Mesenchymal stem cell (in vitro differentiated cells and primary cell): Measurements from ENCODE around the gene GIMAP4.

Experiments used
- DNase-seq: peaks from one replicate; pipeline ENCODE4 v3.0.0-alpha.2; 2013
- H2AFZ ChIP-seq: one replicate; pipeline ENCODE4 v1.6.1; 2013; ENCODE audit warnings: low read depth, mild to moderate bottlenecking, control low read depth, inconsistent platforms, low read length, moderate library complexity
- H2AK5ac ChIP-seq: 2 replicates; pipeline ENCODE4 v1.6.1; 2013; ENCODE audit warnings: low read length, moderate library complexity, mild to moderate bottlenecking, inconsistent platforms; ENCODE audit not compliant: severe bottlenecking
- H2BK120ac ChIP-seq: one replicate; pipeline ENCODE4 v1.6.1; 2013; ENCODE audit warnings: low read depth, mild to moderate bottlenecking, inconsistent platforms, low read length, moderate library complexity
- H2BK12ac ChIP-seq, 2 experiments: one replicate each; pipeline ENCODE4 v1.6.1; 2013; ENCODE audit warnings: inconsistent platforms in 2 of 2, low read length in 2 of 2, mild to moderate bottlenecking in 2 of 2, moderate library complexity in 2 of 2, control low read depth in 1 of 2
- H2BK15ac ChIP-seq: one replicate; pipeline ENCODE4 v1.6.1; 2013; ENCODE audit warnings: mild to moderate bottlenecking, low read depth, inconsistent platforms; ENCODE audit not compliant: poor library complexity, severe bottlenecking
- H2BK5ac ChIP-seq: 2 replicates; pipeline ENCODE4 v1.6.1; 2013; ENCODE audit warnings: low read depth, mild to moderate bottlenecking, low read length, control low read depth, inconsistent platforms; ENCODE audit not compliant: poor library complexity, severe bottlenecking
- H3K14ac ChIP-seq, 2 experiments: one replicate each; pipeline ENCODE4 v1.6.1; 2013; ENCODE audit warnings: inconsistent platforms in 2 of 2, low read length in 2 of 2, control low read depth in 1 of 2, mild to moderate bottlenecking in 1 of 2, moderate library complexity in 1 of 2
- H3K18ac ChIP-seq, 2 experiments: one replicate each; pipeline ENCODE4 v1.6.1; 2013; ENCODE audit warnings: inconsistent platforms in 2 of 2, low read length in 2 of 2, control low read depth in 1 of 2, low read depth in 1 of 2, mild to moderate bottlenecking in 1 of 2
- H3K23ac ChIP-seq, 2 experiments: one replicate each; pipeline ENCODE4 v1.6.1; 2013; ENCODE audit warnings: inconsistent platforms in 2 of 2, low read length in 2 of 2, mild to moderate bottlenecking in 2 of 2, moderate library complexity in 2 of 2, control low read depth in 1 of 2
- H3K27ac ChIP-seq: 2 replicates; pipeline ENCODE4 v1.5.1; 2013; ENCODE audit warnings: mild to moderate bottlenecking, moderate library complexity, low read length, control low read depth, inconsistent platforms; ENCODE audit not compliant: poor library complexity, severe bottlenecking
- H3K27me3 ChIP-seq, 2 experiments: 2 replicates each; pipeline versions ENCODE4 v1.6.1 to v1.7.0; 2013; ENCODE audit warnings: low read length in 2 of 2, mild to moderate bottlenecking in 2 of 2, moderate library complexity in 2 of 2, control low read depth in 1 of 2, inconsistent platforms in 1 of 2; ENCODE audit not compliant: control insufficient read depth in 1 of 2, insufficient read depth in 1 of 2
- H3K36me3 ChIP-seq, 2 experiments: 2 replicates each; pipeline versions ENCODE4 v1.6.1 to v1.7.0; 2013; ENCODE audit warnings: low read length in 2 of 2, control low read depth in 1 of 2, inconsistent platforms in 1 of 2, low read depth in 1 of 2, mild to moderate bottlenecking in 1 of 2; ENCODE audit not compliant: insufficient read depth in 2 of 2, control insufficient read depth in 1 of 2
- H3K4ac ChIP-seq, 2 experiments: one replicate each; pipeline ENCODE4 v1.6.1; 2013; ENCODE audit warnings: inconsistent platforms in 2 of 2, low read length in 2 of 2, mild to moderate bottlenecking in 2 of 2, moderate library complexity in 2 of 2, control low read depth in 1 of 2, low read depth in 1 of 2
- H3K4me1 ChIP-seq: 2 replicates; pipeline ENCODE4 v1.6.1; 2013; ENCODE audit warnings: low read depth, low read length, control low read depth; ENCODE audit not compliant: control insufficient read depth, insufficient read depth
- H3K4me2 ChIP-seq: 2 replicates; pipeline ENCODE4 v1.6.1; 2013; ENCODE audit warnings: low read length, mild to moderate bottlenecking, inconsistent platforms; ENCODE audit not compliant: poor library complexity, severe bottlenecking
- H3K4me3 ChIP-seq, 2 experiments: 2 replicates each; pipeline versions ENCODE4 v1.5.1 to v1.7.0; 2013; ENCODE audit warnings: low read length in 2 of 2, mild to moderate bottlenecking in 2 of 2, control low read depth in 1 of 2, low read depth in 1 of 2; ENCODE audit not compliant: insufficient read depth in 1 of 2
- H3K79me1 ChIP-seq: replicated peaks from 2 replicates; pipeline ENCODE4 v1.6.1; 2013; ENCODE audit warnings: mild to moderate bottlenecking, control low read depth, low read length, inconsistent platforms; ENCODE audit not compliant: poor library complexity, severe bottlenecking
- H3K9ac ChIP-seq: 2 replicates; pipeline ENCODE4 v1.7.0; 2013; ENCODE audit warnings: mild to moderate bottlenecking, low read length, moderate library complexity
- H3K9me3 ChIP-seq: 2 replicates; pipeline ENCODE4 v1.7.0; 2013; ENCODE audit warnings: mild to moderate bottlenecking, low read length; ENCODE audit not compliant: control insufficient read depth
- H4K8ac ChIP-seq: one replicate; pipeline ENCODE4 v1.6.1; 2013; ENCODE audit warnings: inconsistent platforms, mild to moderate bottlenecking, low read length, moderate library complexity
- H4K91ac ChIP-seq: one replicate; pipeline ENCODE4 v1.6.1; 2013; ENCODE audit warnings: mild to moderate bottlenecking, low read length, inconsistent platforms
- WGBS: methylation state at CpG from one replicate; pipeline ENCODE4 v1.1.7; 2013; ENCODE audit warnings: mixed read lengths; 5-methylcytosine and 5-hydroxymethylcytosine counted together

GIMAP4 gene

GRCh38 chr7:150567871-150568301 lies 696 bp downstream of the GIMAP4 start:
- Histone ChIP-seq H2AFZ (no peak overlapping the region), H3K23ac (no peak overlapping the region)
- WGBS = 68% methylated on average over 3 of the region's 3 CpGs

GRCh38 chr7:150568714-150569113 lies 1.5 kb downstream of the GIMAP4 start:
- H2AFZ ChIP-seq = no peak overlapping the region
- peaks cover 2% of the 10 kb centered on the region for H3K9me3 ChIP-seq
- no peak overlapping the region for H4K91ac ChIP-seq
- H4K8ac ChIP-seq = no peak overlapping the region
- no peak overlapping the region for H3K4ac ChIP-seq
- H2BK12ac ChIP-seq = no peak overlapping the region
- no peaks in the 10 kb centered on the region for H3K4me1 ChIP-seq
- H3K79me1 ChIP-seq = no peaks in the 10 kb centered on the region
- no peak overlapping the region for H3K9ac ChIP-seq
- H2BK15ac ChIP-seq = no peak overlapping the region
- no peak overlapping the region for H2AK5ac ChIP-seq
- no peak overlapping the region for H3K4me3 ChIP-seq
- no peak overlapping the region for H2BK5ac ChIP-seq
- no peak for DNase-seq
- H3K18ac ChIP-seq = no peak overlapping the region
- no peak overlapping the region for H3K14ac ChIP-seq
- no peaks in the 10 kb centered on the region for H3K27me3 ChIP-seq
- no peak overlapping the region for H3K4me2 ChIP-seq
- H3K36me3 ChIP-seq = no peaks in the 10 kb centered on the region
- no peak overlapping the region for H3K23ac ChIP-seq
- WGBS = 82% methylated on average over 2 of the region's 2 CpGs
- H3K27ac ChIP-seq = no peak overlapping the region
- H2BK120ac ChIP-seq = no peak overlapping the region

More at GRCh38 chr7:150567871-150568301, 696 bp downstream of the GIMAP4 start:
- Histone ChIP-seq H4K91ac (no peak overlapping the region), H3K4me3 (no peak overlapping the region), H3K18ac (no peak overlapping the region), H3K27ac (no peak overlapping the region), H3K14ac (no peak overlapping the region), H3K4me2 (no peak overlapping the region), H3K4me1 (no peaks in the 10 kb centered on the region), H2BK15ac (no peak overlapping the region), H3K9ac (no peak overlapping the region), H2BK5ac (no peak overlapping the region), H3K9me3 (peaks cover 2% of the 10 kb centered on the region), H3K36me3 (no peaks in the 10 kb centered on the region), H2BK12ac (no peak overlapping the region), H2BK120ac (no peak overlapping the region), H3K4ac (no peak overlapping the region), H3K79me1 (no peaks in the 10 kb centered on the region), H2AK5ac (no peak overlapping the region), H3K27me3 (no peaks in the 10 kb centered on the region), H4K8ac (no peak overlapping the region)
- DNase-seq = no peak

DNA sequence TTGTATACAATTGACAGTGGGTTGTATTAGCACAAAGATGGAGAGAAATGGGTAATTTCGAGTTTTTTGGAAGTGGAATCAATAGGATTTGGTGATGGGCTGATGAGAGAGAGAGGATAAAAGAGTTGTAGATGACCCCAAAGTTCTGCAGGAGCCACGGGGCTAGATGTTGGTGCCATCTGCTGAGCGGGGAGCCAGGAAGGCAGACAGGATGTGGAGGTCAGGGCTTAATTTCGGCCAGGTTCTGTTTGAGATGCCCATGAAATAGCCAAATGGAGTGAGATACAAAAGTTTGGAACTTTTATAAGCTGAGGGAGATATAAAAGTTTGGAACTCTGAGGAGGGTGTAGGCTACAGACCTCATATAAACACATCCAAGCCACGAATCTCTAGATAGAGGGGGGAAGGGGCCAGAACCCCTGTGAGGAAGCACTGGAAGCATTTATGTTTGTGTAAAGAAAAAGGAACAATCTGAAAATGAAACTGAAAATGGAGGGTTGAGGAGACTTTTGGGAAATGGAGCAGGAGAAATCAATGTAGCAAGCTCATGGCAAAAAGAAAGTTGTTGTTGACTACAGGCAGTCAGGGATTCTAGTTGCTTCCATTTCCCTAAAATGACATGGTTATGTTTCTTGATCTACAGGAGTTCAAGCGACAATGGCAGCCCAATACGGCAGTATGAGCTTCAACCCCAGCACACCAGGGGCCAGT lies 2.2 kb downstream of the GIMAP4 start:
- Histone ChIP-seq H3K79me1 (no peaks in the 10 kb centered on the region), H2BK12ac (no peak overlapping the region), H2BK5ac (no peak overlapping the region), H3K4me1 (no peaks in the 10 kb centered on the region), H3K18ac (no peak overlapping the region), H2BK120ac (no peak overlapping the region), H3K4ac (no peak overlapping the region), H3K4me2 (no peak overlapping the region), H2AK5ac (no peak overlapping the region), H3K14ac (no peak overlapping the region), H3K9ac (no peak overlapping the region), H2AFZ (no peak overlapping the region), H4K91ac (no peak overlapping the region), H3K27ac (no peak overlapping the region), H3K27me3 (no peaks in the 10 kb centered on the region), H3K4me3 (no peak overlapping the region), H3K23ac (no peak overlapping the region), H3K9me3 (peaks cover 2% of the 10 kb centered on the region), H2BK15ac (no peak overlapping the region), H4K8ac (no peak overlapping the region), H3K36me3 (no peaks in the 10 kb centered on the region)
- DNase-seq = no peak
- WGBS = 33% methylated on average over 7 of the region's 7 CpGs

DNA sequence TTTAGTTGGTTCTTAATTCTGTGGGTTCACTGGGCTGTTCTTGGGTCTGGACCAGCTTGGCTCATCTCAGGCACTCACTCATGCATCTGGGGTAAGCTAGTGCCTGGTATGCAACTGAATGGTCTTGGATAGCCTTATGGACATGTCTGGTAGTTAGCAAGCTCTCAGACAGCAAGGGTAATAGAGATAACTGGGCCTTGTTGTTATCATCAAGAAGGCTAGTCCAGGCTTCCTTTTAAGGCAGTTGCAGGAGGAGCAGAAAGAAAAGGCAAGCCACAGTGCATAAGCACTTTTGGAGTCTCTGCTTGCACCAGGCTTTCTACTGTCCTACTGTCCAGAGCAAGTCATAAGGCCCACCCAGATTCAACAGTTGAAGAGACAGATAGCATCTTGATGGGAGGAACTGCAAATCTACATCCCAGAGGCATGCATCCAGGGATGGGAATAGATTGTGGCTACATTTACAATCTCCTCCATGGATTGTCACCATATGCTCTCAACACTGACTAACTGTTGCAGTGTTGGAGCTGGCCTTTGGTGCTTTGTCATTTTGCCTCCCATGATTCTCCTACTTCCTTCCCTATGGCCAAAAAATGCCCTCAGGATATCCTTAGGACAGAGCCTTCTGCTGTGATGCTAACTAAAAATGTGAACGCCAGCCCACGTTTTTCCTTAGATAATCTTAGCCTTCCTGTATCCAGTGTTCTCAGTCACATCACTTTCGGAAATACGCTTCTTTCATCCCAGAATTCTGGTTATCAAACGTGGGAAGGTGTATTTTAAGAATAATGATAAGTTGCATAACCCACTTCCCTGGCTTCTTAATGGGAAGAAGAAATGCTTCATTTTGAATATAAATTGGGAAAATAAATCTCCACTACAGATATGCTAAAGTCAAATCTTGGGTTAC lies 3.6 kb downstream of the GIMAP4 start:
- no peak overlapping the region for H2BK120ac ChIP-seq
- no peak overlapping the region for H2BK12ac ChIP-seq
- H2BK5ac ChIP-seq = no peak overlapping the region
- no peak overlapping the region for H2AK5ac ChIP-seq
- H3K18ac ChIP-seq = no peak overlapping the region
- WGBS = 90% methylated on average over 3 of the region's 5 CpGs
- H3K9me3 ChIP-seq = peaks cover 2% of the 10 kb centered on the region
- H3K36me3 ChIP-seq = no peaks in the 10 kb centered on the region
- H3K27ac ChIP-seq = no peak overlapping the region
- no peak overlapping the region for H2AFZ ChIP-seq
- DNase-seq = no peak
- H2BK15ac ChIP-seq = no peak overlapping the region
- H3K4ac ChIP-seq = no peak overlapping the region
- no peak overlapping the region for H3K9ac ChIP-seq
- H3K14ac ChIP-seq = no peak overlapping the region
- H3K27me3 ChIP-seq = no peaks in the 10 kb centered on the region
- H3K23ac ChIP-seq = no peak overlapping the region
- no peak overlapping the region for H4K8ac ChIP-seq
- H3K4me3 ChIP-seq = no peak overlapping the region
- no peak overlapping the region for H4K91ac ChIP-seq
- H3K79me1 ChIP-seq = no peaks in the 10 kb centered on the region
- H3K4me1 ChIP-seq = no peaks in the 10 kb centered on the region
- H3K4me2 ChIP-seq = no peak overlapping the region
